ENCODE results near the gene GABRG1. TPM values are rescaled to one million over a fixed set of nuclear protein-coding genes. Genes with fewer than 3 reads are reported as not detected.

The GABRG1 gene
- total RNA-seq, 1 experiment from 2014 or later: not detected

DNA sequence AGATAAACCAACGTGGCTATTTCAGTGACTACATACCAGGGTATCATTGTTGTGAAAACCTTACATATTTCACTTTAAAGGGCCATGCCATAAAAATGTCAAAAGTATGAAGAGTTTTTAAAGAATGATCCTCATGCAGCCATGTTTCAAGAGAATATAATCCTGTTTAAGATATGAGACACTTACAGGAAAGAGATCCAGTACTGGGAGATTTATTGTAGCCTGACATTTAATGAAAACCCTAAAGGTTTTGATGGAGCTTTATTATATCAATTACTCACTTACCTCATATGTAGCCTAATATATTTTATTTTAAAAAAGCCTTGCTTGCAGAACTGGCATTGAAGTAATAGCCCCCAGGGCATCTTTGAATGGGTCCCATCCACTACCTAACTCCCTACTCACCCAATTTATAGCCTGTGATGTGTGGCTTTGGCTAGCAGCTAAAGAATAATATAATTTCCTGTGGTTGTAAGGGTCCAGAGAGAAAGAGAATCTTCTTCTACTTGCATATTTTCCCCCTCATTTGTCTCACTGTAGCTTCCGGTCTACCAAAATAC lies 7.7 kb upstream of the GABRG1 start:
- H3K9me2 ChIP-seq (replicated peaks; ENCODE audit: low read length): no peaks in the 10 kb centered on the region
- no peaks in the 10 kb centered on the region for H4K20me1 ChIP-seq (ENCODE audit: low read length)
- no peaks in the 10 kb centered on the region for H3F3A ChIP-seq (ENCODE audit: low read length, unreplicated experiment)
- H3K27me3 ChIP-seq (ENCODE audit: low read length): no peaks in the 10 kb centered on the region
- no peaks in the 10 kb centered on the region for H3K79me2 ChIP-seq (ENCODE audit: low read length)
- BruUV-seq (replicated peaks): no TSS peak
- no peak overlapping the region for H3K4me3 ChIP-seq (ENCODE audit: low read length)
- no peak overlapping the region for H3K9ac ChIP-seq (ENCODE audit: low read length)
- no peak overlapping the region for H3K27ac ChIP-seq (ENCODE audit: low read length)
- H2AFZ ChIP-seq (ENCODE audit: low read length): no peak overlapping the region
- H3K9me3 ChIP-seq (ENCODE audit: low read length): no peaks in the 10 kb centered on the region
- TF ChIP-seq EZH2phosphoT487 (IDR thresholded peaks at IDR 0.05; ENCODE audit: borderline replicate concordance, low read length) (no peak), CTCF (conservative IDR thresholded peaks at IDR 0.05; ENCODE audit: low read depth, low read length) (no peak), EZH2 (IDR thresholded peaks at IDR 0.05; ENCODE audit: low read length, unreplicated experiment) (no peak)
- no peaks in the 10 kb centered on the region for H3K4me1 ChIP-seq (ENCODE audit: insufficient read depth, low read length)
- ATAC-seq: no peak
- intact Hi-C loops (cut with micrococcal nuclease): no loop called here
- H3K36me3 ChIP-seq (ENCODE audit: low read depth, low read length): no peaks in the 10 kb centered on the region
- POLR2A ChIA-PET (ENCODE audit: unreplicated experiment): no interaction called here
- no peak for DNase-seq
- CTCF ChIA-PET: no interaction called here
- no peak overlapping the region for H3K4me2 ChIP-seq (ENCODE audit: low read length)

DNA sequence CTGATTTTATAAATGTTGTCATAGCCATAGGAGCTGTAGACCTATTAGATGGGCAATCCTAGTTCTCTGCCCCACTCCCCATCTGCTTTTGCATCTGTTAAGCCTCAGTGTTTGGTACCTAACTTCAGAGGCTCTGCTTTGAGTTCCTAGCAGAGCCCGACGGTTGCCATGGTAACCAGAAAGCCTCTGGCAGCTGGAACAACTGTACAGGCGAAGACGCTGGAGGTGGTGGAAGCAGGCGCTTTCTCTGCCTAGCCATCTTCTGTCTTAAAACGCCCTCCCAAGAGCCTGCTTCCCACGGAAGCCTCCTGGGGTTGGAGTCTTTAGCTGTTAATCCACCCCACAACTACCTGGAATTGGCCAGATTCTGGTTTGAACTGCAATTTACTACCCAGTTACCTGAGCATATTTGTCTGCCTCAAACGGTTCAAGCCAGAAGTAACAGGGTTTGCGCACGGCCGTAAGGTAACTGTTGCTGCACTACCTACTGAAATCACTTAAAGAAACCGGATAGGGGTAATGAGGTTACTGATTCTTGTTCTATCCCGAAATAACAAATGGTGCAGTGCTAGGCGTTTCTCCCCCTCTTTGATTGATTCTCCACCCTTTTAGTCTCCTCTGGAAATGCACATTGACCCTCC lies 1.0 kb upstream of the GABRG1 start:
- no peak overlapping the region for H3K4me2 ChIP-seq (ENCODE audit: low read length)
- H3K4me3 ChIP-seq (ENCODE audit: low read length): no peak overlapping the region
- no peak overlapping the region for H3K27ac ChIP-seq (ENCODE audit: low read length)
- H3F3A ChIP-seq (ENCODE audit: low read length, unreplicated experiment): no peaks in the 10 kb centered on the region
- ChIA-PET POLR2A (ENCODE audit: unreplicated experiment) (no interaction called here), CTCF (no interaction called here)
- H3K27me3 ChIP-seq (ENCODE audit: low read length): 0 out of 2 replicates have a peak, but pooled peaks cover 11% of the 10 kb centered on the region
- H3K79me2 ChIP-seq (ENCODE audit: low read length): no peaks in the 10 kb centered on the region
- no peak for ATAC-seq
- H3K36me3 ChIP-seq (ENCODE audit: low read depth, low read length): no peaks in the 10 kb centered on the region
- no peaks in the 10 kb centered on the region for H4K20me1 ChIP-seq (ENCODE audit: low read length)
- no peaks in the 10 kb centered on the region for H3K9me3 ChIP-seq (ENCODE audit: low read length)
- H3K4me1 ChIP-seq (ENCODE audit: insufficient read depth, low read length): no peaks in the 10 kb centered on the region
- intact Hi-C loops (cut with micrococcal nuclease): no loop called here
- TF ChIP-seq EZH2 (IDR thresholded peaks at IDR 0.05; ENCODE audit: low read length, unreplicated experiment): no peak
- no peak for TF ChIP-seq CTCF (conservative IDR thresholded peaks at IDR 0.05; ENCODE audit: low read depth, low read length)
- TF ChIP-seq EZH2phosphoT487 (IDR thresholded peaks at IDR 0.05; ENCODE audit: borderline replicate concordance, low read length): no peak
- H3K9ac ChIP-seq (ENCODE audit: low read length): no peak overlapping the region
- no peak for DNase-seq
- no peaks in the 10 kb centered on the region for H3K9me2 ChIP-seq (replicated peaks; ENCODE audit: low read length)
- no peak overlapping the region for H2AFZ ChIP-seq (ENCODE audit: low read length)
- no TSS peak for BruUV-seq (replicated peaks)

- Histone ChIP-seq H3K9me3 (ENCODE audit: low read length) (no peaks in the 10 kb centered on the region), H3K27ac (ENCODE audit: low read length) (no peak overlapping the region), H3K36me3 (ENCODE audit: low read depth, low read length) (no peaks in the 10 kb centered on the region), H3K79me2 (ENCODE audit: low read length) (no peaks in the 10 kb centered on the region), H3F3A (ENCODE audit: low read length, unreplicated experiment) (no peaks in the 10 kb centered on the region), H3K4me1 (ENCODE audit: insufficient read depth, low read length) (no peaks in the 10 kb centered on the region), H2AFZ (ENCODE audit: low read length) (no peak overlapping the region), H3K9ac (ENCODE audit: low read length) (no peak overlapping the region), H3K9me2 (replicated peaks; ENCODE audit: low read length) (no peaks in the 10 kb centered on the region), H4K20me1 (ENCODE audit: low read length) (no peaks in the 10 kb centered on the region), H3K4me3 (ENCODE audit: low read length) (no peak overlapping the region), H3K27me3 (ENCODE audit: low read length) (no peaks in the 10 kb centered on the region), H3K4me2 (ENCODE audit: low read length) (no peak overlapping the region)
- intact Hi-C loops (cut with micrococcal nuclease): no loop called here
- no TSS peak for BruUV-seq (replicated peaks)
- POLR2A ChIA-PET (ENCODE audit: unreplicated experiment): no interaction called here
- CTCF ChIA-PET: no interaction called here
- ATAC-seq (no peak), DNase-seq (no peak)
- no peak for TF ChIP-seq EZH2 (IDR thresholded peaks at IDR 0.05; ENCODE audit: low read length, unreplicated experiment)
- TF ChIP-seq EZH2phosphoT487 (IDR thresholded peaks at IDR 0.05; ENCODE audit: borderline replicate concordance, low read length): no peak
- TF ChIP-seq CTCF (conservative IDR thresholded peaks at IDR 0.05; ENCODE audit: low read depth, low read length): no peak
Measured at GRCh38 chr4:46081674-46082073, 42.2 kb downstream of the GABRG1 start.
